ENCODE data around the gene MEI4. TPM values are rescaled to one million over a fixed set of nuclear protein-coding genes. Genes with fewer than 3 reads are reported as not detected.

MEI4 gene
- total RNA-seq, 1 experiment from 2014 or later, result 0.38 TPM

DNA sequence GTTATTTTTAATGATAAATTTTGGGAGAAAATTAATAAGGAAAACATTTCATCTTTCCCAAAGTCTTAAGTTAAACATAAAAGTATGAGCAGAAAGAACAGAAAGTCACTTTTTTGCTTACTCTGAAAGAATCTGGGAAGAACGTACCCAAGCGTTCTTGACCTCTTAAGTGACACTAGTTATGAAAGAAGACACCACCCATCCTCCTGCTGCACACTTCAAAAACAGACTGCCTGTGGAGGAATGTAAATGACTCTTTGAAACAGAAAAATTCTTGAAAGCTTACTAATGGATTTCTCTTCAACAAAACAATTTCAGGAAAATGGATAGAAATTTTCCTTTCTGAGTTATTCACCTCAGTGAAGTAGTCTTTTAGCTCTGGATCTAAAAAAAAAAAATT, 227.7 kb downstream of the MEI4 start:
- DNase-seq, result no peak
- Histone ChIP-seq H3K4me3 (ENCODE audit: insufficient read depth, low read depth, low read length) (no peak overlapping the region), H3K27me3 (ENCODE audit: control insufficient read depth, insufficient read depth, low read length) (no peaks in the 10 kb centered on the region), H3K36me3 (replicated peaks; ENCODE audit: control insufficient read depth, insufficient read depth, low read length) (no peaks in the 10 kb centered on the region)

DNA sequence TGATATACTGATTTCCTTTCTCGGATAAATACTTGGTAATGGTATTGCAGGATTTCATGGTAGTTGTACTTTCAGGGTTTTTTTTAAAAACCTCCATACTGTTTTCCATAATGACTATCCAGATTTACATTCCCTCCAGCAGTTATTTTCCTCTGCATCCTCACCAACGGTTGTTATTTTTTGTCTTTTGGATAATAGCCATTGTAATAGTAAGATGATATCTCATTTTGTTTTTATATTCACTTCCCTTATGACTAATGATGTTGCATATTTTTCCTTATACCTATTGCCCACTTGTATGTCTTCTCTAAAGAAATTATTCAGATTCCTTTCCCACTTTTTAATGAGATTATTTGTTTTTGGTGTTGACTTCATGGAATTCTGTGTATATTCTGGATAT, 231.0 kb downstream of the MEI4 start:
- no peaks in the 10 kb centered on the region for H3K27me3 ChIP-seq (ENCODE audit: control insufficient read depth, insufficient read depth, low read length)
- no peak overlapping the region for H3K4me3 ChIP-seq (ENCODE audit: insufficient read depth, low read depth, low read length)
- no peaks in the 10 kb centered on the region for H3K36me3 ChIP-seq (replicated peaks; ENCODE audit: control insufficient read depth, insufficient read depth, low read length)
- DNase-seq, result no peak

DNA sequence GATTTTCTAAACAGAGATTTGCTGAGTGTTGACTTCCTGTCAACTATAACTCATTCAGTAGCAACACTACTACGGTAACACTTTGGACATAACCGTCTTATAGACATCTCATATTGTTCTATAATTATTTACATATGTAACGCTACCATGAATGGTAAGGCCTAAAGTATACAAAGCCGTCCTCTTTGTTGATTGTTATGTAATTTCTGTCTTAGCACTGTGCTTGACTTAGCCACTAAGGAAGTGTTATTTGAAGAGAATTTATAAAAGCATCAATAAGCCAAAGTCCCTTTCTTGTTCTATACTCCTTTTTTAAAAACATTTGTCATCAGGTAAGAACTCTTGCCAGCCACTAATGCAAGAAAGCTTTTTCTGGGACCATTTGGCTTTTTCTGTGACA, 240.6 kb downstream of the MEI4 start:
- no peak overlapping the region for H3K4me3 ChIP-seq (ENCODE audit: insufficient read depth, low read depth, low read length)
- no peaks in the 10 kb centered on the region for H3K27me3 ChIP-seq (ENCODE audit: control insufficient read depth, insufficient read depth, low read length)
- DNase-seq, result no peak
- H3K36me3 ChIP-seq (replicated peaks; ENCODE audit: control insufficient read depth, insufficient read depth, low read length), result no peaks in the 10 kb centered on the region

DNA sequence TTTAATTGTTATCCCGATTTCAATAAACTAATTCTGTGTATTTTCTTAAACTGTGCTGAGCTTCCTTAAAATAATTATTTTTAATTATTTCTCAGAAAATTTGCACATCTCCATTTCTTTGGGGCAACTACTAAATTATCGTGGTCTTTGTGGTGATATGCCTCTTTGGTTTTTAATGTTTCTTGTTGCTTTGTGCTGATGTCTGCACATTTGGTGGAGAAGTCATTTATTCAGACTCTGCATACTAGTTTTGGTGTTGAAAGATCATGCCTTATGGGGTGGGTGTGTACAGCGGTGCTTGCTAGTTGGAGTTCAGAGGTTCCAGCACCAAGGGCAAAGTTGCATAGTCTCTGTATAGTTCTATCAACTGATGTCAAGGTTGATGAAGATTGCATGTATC, 253.2 kb downstream of the MEI4 start:
- Histone ChIP-seq H3K36me3 (replicated peaks; ENCODE audit: control insufficient read depth, insufficient read depth, low read length) (no peaks in the 10 kb centered on the region), H3K27me3 (ENCODE audit: control insufficient read depth, insufficient read depth, low read length) (no peaks in the 10 kb centered on the region), H3K4me3 (ENCODE audit: insufficient read depth, low read depth, low read length) (no peak overlapping the region)
- DNase-seq, result no peak

DNA sequence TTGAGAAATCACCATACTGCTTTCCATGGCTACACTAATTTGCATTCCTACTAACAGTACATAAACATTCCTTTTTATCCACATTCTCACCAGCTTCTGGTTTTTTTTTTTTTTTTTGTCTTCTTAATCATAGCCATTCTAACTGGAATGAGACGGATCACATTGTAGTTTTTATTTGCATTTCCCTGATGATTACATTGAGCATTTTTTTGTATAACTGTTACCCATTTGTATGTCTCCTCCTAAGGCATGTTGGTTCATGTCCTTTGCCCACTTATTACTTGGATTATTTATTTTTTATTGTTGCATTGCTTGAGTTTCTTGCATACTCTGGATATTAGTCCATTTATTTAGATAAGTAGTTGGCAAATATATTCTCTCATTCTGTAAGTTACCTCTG, 258.0 kb downstream of the MEI4 start:
- DNase-seq, result no peak
- no peaks in the 10 kb centered on the region for H3K27me3 ChIP-seq (ENCODE audit: control insufficient read depth, insufficient read depth, low read length)
- no peak overlapping the region for H3K4me3 ChIP-seq (ENCODE audit: insufficient read depth, low read depth, low read length)
- no peaks in the 10 kb centered on the region for H3K36me3 ChIP-seq (replicated peaks; ENCODE audit: control insufficient read depth, insufficient read depth, low read length)

- Histone ChIP-seq H3K4me3 (ENCODE audit: insufficient read depth, low read depth, low read length) (no peak overlapping the region), H3K27me3 (ENCODE audit: control insufficient read depth, insufficient read depth, low read length) (no peaks in the 10 kb centered on the region), H3K36me3 (replicated peaks; ENCODE audit: control insufficient read depth, insufficient read depth, low read length) (no peaks in the 10 kb centered on the region)
- peak; percentile 2 for DNase-seq
Measured at GRCh38 chr6:77926198-77926751, 273.4 kb downstream of the MEI4 start.

- Histone ChIP-seq H3K27me3 (ENCODE audit: control insufficient read depth, insufficient read depth, low read length) (no peaks in the 10 kb centered on the region), H3K4me3 (ENCODE audit: insufficient read depth, low read depth, low read length) (no peak overlapping the region), H3K36me3 (replicated peaks; ENCODE audit: control insufficient read depth, insufficient read depth, low read length) (no peaks in the 10 kb centered on the region)
- no peak for DNase-seq
Measured at GRCh38 chr6:77930382-77930781, 277.5 kb downstream of the MEI4 start.

DNA sequence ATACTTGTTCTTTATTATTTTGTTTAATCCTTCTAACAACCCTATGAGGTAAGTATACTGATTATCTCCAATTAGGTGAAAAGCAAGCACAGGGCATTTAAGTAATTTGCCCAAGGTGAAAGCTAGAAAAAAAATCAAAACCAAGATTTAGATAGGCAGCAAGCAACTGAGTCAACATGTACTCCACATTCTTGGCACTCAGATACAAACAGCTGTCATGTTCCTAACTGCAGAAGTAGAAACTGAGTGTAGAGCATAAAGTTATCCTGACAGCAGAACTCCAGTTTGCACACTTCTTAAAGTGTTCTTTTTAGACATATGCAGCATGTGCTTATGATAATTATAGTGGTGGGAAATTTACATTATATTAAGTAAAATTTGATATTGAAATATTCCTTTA, 278.1 kb downstream of the MEI4 start:
- Histone ChIP-seq H3K36me3 (replicated peaks; ENCODE audit: control insufficient read depth, insufficient read depth, low read length) (no peaks in the 10 kb centered on the region), H3K27me3 (ENCODE audit: control insufficient read depth, insufficient read depth, low read length) (no peaks in the 10 kb centered on the region), H3K4me3 (ENCODE audit: insufficient read depth, low read depth, low read length) (no peak overlapping the region)
- no peak for DNase-seq

DNA sequence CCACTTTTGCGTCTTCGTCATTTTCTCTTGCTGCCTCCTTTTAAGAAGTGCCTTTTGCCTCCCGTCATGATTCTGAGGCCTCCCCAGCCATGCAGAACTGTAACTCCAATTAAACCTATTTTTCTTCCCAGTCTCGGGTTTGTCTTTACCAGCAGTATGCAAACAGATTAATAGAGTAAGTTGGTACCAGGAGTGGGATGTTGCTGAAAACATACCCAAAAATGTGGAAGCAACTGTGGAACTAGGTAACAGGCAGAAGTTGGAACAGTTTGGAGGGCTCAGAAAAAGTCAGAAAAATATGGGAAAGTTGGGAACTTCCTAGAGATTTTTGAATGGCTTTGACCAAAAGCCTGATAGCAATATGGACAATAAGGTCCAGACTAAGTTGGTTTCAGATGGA, 309.2 kb downstream of the MEI4 start:
- Histone ChIP-seq H3K4me3 (ENCODE audit: insufficient read depth, low read depth, low read length) (no peak overlapping the region), H3K36me3 (replicated peaks; ENCODE audit: control insufficient read depth, insufficient read depth, low read length) (no peaks in the 10 kb centered on the region), H3K27me3 (ENCODE audit: control insufficient read depth, insufficient read depth, low read length) (no peaks in the 10 kb centered on the region)
- no peak for DNase-seq

DNA sequence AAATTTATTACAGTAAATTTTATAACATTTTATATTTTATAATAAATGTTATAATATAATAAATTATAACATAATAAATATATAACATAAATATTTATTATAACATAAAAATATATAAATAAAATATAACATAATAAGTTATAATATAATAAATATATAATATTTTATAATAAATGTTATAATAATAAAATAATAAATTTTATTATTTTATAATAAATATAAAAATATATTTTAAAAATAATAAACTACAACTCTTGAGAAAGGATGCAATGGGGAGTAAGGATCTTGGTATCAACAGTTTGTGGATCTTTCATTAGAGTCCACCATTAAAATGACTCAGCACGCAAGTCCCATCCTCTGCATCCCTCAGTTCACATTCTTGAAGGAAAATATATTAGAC, 312.6 kb downstream of the MEI4 start:
- no peak overlapping the region for H3K4me3 ChIP-seq (ENCODE audit: insufficient read depth, low read depth, low read length)
- no peak for DNase-seq
- no peaks in the 10 kb centered on the region for H3K27me3 ChIP-seq (ENCODE audit: control insufficient read depth, insufficient read depth, low read length)
- no peaks in the 10 kb centered on the region for H3K36me3 ChIP-seq (replicated peaks; ENCODE audit: control insufficient read depth, insufficient read depth, low read length)

DNA sequence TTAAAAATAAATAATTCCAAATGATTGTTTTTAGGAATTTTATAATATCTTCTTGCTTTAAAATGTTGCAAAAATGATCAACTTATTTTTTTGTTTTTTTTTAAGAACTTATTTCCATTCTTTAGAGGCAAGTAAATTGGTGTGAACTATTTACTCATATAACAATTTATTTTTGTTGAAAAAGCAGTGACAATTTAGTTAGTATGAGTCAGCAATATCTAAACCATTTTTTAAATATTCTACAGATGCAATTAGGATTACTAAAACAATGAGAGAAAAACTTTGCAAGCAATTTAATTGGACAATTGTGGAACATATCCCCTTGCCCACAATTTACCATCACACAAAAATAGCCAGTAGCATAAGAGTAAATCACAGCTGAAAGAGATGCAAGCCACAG, 319.5 kb downstream of the MEI4 start:
- DNase-seq, result no peak
- Histone ChIP-seq H3K4me3 (ENCODE audit: insufficient read depth, low read depth, low read length) (no peak overlapping the region), H3K36me3 (replicated peaks; ENCODE audit: control insufficient read depth, insufficient read depth, low read length) (no peaks in the 10 kb centered on the region), H3K27me3 (ENCODE audit: control insufficient read depth, insufficient read depth, low read length) (no peaks in the 10 kb centered on the region)

Other genes with a start within 250 kb of the MEI4 start
- gene HTR1B, start 189.5 kb upstream of the MEI4 start, total RNA-seq (2014; rRNA removed; shearing (Covaris generic)), result 0.31 and 0.74 TPM in 2 replicates